Stimulated activated naive CD4-positive, alpha-beta T cell treated with Interleukin-2 at 50 U/mL for 16 hours (primary cell): Measurements from ENCODE around the gene PNMA6F.
"Not testable (repeated sequence)": the region's sequence is repeated elsewhere in the genome, so short reads cannot be mapped to it uniquely, and the experiment has no call there.

ENCODE experiments used
- DNase-seq: peaks from one replicate; lab custom pipeline; 2025; lab: John Stamatoyannopoulos, UW

Gene PNMA6F

GRCh38 chrX:153302796-153303195, 18.8 kb downstream of the PNMA6F start:
- DNase-seq, result no peak

GRCh38 chrX:153301746-153302145, 19.8 kb downstream of the PNMA6F start:
- DNase-seq, result no peak

- DNase-seq, result no peak
Measured at GRCh38 chrX:153299855-153300254, 21.7 kb downstream of the PNMA6F start.

GRCh38 chrX:153297376-153297775, 24.2 kb downstream of the PNMA6F start:
- no peak for DNase-seq

- DNase-seq, result not testable (repeated sequence)
Measured at GRCh38 chrX:153293485-153294071, 28.0 kb downstream of the PNMA6F start.

- not testable (repeated sequence) for DNase-seq
Measured at GRCh38 chrX:153288807-153289206, 32.8 kb downstream of the PNMA6F start.

GRCh38 chrX:153285678-153286077, 35.9 kb downstream of the PNMA6F start:
- not testable (repeated sequence) for DNase-seq

GRCh38 chrX:153283982-153284381, 37.6 kb downstream of the PNMA6F start:
- DNase-seq, result not testable (repeated sequence)

GRCh38 chrX:153281784-153282183, 39.8 kb downstream of the PNMA6F start:
- DNase-seq, result not testable (repeated sequence)

GRCh38 chrX:153279304-153279703, 42.3 kb downstream of the PNMA6F start:
- DNase-seq, result not testable (repeated sequence)

- DNase-seq, result not testable (repeated sequence)
Measured at GRCh38 chrX:153276049-153276448, 45.5 kb downstream of the PNMA6F start.

- not testable (repeated sequence) for DNase-seq
Measured at GRCh38 chrX:153275418-153275817, 46.1 kb downstream of the PNMA6F start.

GRCh38 chrX:153272584-153272983, 49.0 kb downstream of the PNMA6F start:
- not testable (repeated sequence) for DNase-seq

GRCh38 chrX:153272070-153272469, 49.5 kb downstream of the PNMA6F start:
- not testable (repeated sequence) for DNase-seq
